Measurements from ENCODE around the gene IFITM5.

The IFITM5 gene

GRCh38 chr11:285021-285893, 14.1 kb downstream of the IFITM5 start:
- no peak for DNase-seq (ENCODE audit: low read depth in 2 of 2)
- TF ChIP-seq CTCF (IDR thresholded peaks at IDR 0.05; ENCODE audit: low read depth, low read length) = no peak
- no peak overlapping the region for H3K4me3 ChIP-seq (replicated peaks in 1 of 2; ENCODE audit: low read depth in 2 of 2, low read length in 2 of 2)

GRCh38 chr11:284105-285020, 15.0 kb downstream of the IFITM5 start:
- no peak for DNase-seq (ENCODE audit: low read depth in 2 of 2)

GRCh38 chr11:283405-284104, 15.8 kb downstream of the IFITM5 start:
- no peak for TF ChIP-seq CTCF (IDR thresholded peaks at IDR 0.05; ENCODE audit: low read depth, low read length)
- H3K4me3 ChIP-seq (replicated peaks in 1 of 2; ENCODE audit: low read depth in 2 of 2, low read length in 2 of 2) = no peak overlapping the region
- DNase-seq (ENCODE audit: low read depth in 2 of 2) = no peak

More at GRCh38 chr11:284105-285020, 15.0 kb downstream of the IFITM5 start:
- no peak overlapping the region for H3K4me3 ChIP-seq (replicated peaks in 1 of 2; ENCODE audit: low read depth in 2 of 2, low read length in 2 of 2)
- TF ChIP-seq CTCF (IDR thresholded peaks at IDR 0.05; ENCODE audit: low read depth, low read length) = no peak

- no peak for TF ChIP-seq CTCF (IDR thresholded peaks at IDR 0.05; ENCODE audit: low read depth, low read length)
- DNase-seq (ENCODE audit: low read depth in 2 of 2) = no peak
- H3K4me3 ChIP-seq (replicated peaks in 1 of 2; ENCODE audit: low read depth in 2 of 2, low read length in 2 of 2) = no peak overlapping the region
These were observed 16.5 kb downstream of the IFITM5 start for GRCh38 chr11:282630-283360.

GRCh38 chr11:282171-282570, 17.2 kb downstream of the IFITM5 start:
- no peak for TF ChIP-seq CTCF (IDR thresholded peaks at IDR 0.05; ENCODE audit: low read depth, low read length)
- DNase-seq (ENCODE audit: low read depth in 2 of 2) = no peak
- H3K4me3 ChIP-seq (replicated peaks in 1 of 2; ENCODE audit: low read depth in 2 of 2, low read length in 2 of 2) = no peak overlapping the region

All from cardiac fibroblast (primary cell).